GM21447 (cell line): ENCODE measurements around the gene PRADC1.

ENCODE experiments used
- ATAC-seq: cut with Tn5 transposase; IDR thresholded peaks from one replicate; pipeline ENCODE4 v1.9.1; 2021; ENCODE audit not compliant: unreplicated experiment

Gene PRADC1

DNA sequence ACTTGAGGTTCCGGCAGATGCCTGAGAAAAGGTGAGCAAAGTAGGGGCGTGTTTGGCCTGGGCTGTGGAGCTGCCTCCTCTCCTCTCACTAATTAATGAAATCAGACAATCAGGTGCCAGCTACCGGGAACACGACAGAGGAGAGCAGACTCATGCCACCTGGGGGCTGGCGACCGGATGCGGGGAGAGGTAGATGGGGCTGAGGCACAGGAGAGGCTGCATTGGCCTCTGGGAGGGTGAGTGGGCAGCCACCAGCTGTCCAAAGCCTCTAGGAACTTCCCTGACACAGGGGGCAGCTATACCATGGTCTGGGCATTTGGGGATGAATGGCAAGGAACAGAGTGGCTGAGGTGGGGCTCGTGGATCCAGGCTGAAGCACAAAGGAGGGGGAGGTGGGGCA, 26.2 kb upstream of the PRADC1 start:
- ATAC-seq: no peak

DNA sequence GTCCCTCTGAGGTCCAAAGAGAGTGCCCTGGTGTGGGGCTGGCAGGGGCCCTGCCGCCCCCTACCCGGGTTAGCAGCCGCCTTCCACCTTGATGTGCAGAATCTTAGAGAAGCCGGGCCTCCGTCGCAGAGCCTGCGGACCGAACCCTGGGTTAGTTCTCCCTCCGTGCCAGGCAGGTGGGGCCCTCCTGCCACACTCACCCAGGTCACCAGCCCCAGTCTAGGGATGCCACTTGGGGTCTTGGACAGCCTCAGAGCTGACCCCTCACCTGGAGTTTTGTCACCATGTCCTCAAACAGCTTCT, 25.8 kb upstream of the PRADC1 start:
- ATAC-seq: no peak

DNA sequence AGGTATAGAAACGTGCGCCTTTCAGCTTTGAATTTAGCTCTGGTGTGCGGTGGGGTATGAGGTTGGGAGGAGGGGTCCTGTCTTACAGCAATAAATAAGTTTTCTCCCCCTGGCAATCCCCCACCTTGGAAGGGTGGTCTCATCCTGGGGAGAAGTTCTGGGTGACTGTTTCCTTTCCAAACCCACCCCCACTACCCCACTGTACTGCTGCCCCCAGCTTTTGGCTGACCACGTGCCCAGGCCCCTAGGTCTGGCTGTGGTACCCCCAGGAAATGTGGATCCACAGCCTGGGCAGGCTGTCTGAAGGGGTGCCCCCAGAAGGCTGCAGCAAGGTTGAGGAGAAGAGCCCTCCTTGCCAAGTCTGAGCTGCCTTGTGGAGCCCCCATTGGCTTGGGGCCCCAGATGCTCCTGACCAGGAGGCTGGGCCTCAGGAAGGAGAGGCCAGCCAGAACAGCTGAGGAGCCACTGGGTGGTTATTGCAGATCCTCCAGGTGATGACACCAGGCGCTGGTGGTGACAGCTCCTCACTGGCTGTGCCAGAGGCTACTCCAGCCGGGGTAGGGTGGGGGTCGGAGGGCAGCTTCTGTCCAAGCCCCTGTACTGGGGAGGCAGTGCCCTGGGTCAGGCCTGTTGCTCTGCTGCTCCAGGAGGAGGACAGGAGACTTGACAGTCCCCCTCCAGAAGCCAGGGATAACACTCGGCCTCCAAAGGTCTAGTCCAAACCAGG, 25.3 kb upstream of the PRADC1 start:
- no peak for ATAC-seq

DNA sequence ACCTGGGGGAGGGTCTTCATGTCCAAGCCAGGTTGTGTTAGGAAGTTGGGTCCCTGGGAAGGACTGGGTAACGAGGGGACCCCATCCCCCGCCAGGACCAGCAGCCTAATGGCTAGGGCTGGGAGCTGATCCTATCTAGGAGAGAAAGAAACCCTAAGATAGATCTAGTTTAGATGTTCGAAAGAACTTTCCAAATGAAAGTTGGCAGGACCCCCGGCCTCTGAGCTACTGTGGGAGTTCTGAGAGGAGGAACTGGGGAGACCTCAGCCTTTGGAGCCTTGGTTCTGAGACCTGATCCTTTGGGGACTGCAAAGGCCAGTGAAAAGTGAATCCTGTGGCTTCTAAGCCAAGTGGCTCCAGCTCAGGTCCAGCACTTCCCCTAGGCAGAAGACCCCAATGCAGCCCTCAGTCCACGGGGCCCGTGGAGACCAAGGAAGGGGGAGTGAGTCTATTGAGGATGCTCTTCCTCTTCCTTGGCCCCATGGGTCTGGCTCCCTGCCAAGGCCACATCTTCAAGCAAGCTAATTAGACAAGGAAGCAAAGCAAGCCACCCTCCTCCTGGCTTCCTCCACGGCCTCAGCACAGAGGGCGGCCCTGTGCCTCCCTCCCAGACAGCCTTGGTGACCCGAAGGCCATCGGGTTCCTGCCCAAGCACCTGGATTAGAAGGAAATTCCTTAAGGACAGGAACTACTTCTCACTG, 24.5 kb upstream of the PRADC1 start:
- no peak for ATAC-seq

DNA sequence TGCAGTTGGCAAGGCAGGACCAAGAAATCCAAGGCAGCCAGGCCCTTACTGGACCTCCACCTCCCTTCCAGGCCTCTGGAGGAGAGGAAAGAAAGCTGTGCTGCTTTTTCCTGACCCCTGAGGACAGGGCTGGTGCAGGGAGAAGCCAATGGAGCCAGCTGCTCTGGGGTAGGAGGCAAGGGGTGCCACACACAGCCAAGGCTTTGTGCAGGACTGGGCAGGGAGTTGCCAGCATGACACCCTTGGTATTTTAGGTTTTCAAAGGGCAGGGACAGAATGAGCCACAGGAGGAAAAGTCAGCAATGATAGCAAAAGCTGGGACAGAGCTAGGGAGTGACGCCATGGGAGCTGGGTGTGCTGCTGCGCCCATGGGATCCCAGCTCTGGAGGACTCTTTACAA, 24.0 kb upstream of the PRADC1 start:
- no peak for ATAC-seq

DNA sequence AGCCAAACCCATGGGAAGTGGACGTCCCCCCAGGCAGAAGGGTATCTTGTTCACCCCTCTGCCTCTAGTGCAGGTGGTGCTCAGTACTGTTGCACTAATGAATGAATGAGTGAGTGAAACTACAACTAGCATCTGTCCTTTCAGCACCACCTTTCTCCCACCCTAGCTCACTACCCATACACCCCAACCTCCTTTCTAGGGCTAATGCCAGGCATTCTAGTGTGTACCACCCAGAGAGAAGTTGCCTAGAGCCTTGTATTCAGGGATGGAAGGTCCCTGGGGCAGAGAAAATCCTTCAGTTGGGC, 23.5 kb upstream of the PRADC1 start:
- no peak for ATAC-seq

DNA sequence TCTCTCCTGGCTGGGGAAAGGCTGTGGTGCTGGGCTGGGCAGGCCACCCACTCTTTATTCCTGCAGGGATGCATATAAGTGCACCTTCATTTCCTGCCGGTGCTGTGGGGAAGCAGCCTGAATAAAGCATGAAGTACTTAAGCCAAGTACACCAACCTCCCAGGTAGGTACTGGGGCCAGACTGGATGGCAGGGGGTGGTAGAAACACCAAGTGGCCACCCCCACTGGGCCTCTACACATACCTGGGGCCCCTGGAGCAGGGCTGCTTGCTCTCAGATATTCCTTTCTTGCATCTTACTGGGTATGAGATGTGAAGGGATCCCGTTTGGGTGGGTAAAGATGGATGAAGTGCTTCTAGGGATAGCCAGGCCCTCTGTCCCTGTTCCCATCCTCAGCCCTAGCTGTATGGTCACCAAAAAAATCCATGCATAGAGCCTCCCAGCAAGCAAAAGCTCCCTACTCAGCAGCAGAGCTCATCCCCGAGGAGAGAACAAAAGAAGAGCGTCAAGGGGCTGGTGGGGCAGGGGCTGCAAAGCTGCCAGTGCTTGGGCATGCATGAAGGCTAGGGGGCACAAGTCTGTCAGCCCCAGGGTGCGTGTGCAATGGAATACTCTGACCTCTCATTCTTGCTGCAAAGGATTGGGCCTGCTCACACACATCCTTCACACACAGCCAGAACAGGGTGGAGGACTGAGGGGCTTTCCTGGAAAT, 23.0 kb upstream of the PRADC1 start:
- no peak for ATAC-seq

DNA sequence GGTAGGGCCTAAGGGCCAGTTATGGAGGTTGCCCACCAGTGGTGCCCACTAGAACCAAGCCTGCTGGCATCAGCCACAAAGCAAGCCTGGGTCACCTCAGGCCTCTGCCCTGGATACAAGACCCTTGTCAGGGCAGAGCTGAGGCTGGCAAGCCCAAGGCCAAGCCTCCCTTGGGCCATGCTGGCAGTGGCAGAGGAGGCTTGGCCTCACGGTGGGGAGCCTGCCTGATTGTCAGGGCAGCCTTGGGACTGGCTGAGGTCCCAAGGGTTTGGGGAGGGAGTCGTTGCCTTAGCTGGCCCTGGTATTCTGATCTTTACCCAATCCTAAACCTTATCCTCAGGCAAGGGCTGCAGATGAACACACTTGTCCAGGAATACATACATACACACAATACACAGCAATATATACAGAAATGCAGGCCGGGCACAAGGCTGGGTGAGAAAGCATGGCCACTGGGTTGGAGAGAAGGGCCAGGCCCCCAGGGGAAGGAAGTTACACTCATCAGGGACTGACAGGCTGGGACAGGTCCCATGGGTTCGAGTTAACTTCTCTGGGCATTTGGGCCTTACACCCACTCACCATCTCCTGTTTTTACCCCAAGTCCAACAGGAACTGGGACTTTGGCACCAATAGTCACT, 22.1 kb upstream of the PRADC1 start:
- no peak for ATAC-seq

DNA sequence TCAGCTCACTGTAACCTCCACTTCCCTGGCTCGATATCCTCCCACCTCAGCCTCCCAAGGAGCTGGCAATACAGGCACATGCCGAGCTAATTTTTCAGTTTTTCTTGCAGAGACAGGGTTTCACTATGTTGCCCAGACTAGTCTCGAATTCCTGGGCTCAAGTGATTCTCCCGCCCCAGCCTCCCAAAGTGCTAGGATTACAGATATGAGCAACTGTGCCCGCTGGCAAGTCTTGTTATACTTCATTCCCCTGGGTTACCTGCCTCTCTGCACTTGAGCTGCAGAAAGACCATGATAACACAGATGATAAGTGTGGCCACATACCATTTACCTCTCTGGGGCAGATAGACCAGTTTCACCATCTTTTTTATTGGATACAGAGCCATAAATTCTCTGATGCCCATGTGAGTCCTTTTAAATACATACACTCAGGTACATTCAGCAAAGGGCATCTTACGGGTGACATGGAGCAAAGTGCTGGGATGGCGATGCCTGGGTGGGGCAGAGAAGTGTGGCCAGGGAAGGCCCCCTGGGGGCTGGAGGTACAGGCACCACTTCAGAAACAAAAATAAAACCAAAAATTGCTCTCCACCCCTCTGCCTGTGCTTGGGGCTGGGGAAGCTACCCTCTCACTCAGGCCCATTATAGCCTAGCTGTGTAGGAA, 21.4 kb upstream of the PRADC1 start:
- no peak for ATAC-seq

DNA sequence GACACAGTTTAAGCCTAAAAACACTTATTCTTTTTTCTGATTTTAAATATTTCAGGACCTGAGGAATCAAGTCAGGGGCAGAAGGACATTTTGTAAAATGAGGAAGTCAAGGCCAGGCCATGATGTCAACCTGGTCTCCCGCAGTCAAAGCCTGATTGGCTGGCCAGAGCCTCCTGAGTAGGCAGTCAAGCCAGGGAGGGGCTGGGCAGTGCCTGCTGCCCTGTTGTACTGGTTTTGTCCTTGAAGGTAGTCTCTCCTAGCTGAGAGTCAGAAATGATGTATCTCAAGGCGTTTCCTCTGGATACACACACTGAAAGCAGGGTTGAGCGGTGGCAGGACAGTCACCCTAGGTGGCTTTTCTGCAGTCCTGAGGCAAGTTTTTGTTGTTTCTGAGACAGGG, 20.9 kb upstream of the PRADC1 start:
- no peak for ATAC-seq

DNA sequence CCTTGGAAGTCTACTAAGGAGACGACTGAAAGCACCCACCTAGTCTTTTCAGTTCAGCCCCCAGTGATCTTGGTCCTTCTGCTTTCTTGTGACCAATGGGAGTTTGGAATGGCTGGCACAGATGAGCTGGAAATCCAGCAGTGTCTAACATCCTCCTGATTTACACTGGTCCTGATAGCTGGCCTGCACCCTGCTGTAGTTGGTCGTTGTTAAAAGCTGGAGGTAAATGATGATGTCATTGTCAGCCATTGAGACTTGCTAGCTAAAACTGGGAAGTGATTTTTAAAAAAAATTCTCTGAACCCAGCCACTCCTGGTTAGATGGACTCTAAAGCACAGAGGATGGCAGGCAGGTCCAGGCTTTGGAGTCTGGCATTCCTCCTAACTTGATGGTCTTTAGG, 20.4 kb upstream of the PRADC1 start:
- no peak for ATAC-seq

DNA sequence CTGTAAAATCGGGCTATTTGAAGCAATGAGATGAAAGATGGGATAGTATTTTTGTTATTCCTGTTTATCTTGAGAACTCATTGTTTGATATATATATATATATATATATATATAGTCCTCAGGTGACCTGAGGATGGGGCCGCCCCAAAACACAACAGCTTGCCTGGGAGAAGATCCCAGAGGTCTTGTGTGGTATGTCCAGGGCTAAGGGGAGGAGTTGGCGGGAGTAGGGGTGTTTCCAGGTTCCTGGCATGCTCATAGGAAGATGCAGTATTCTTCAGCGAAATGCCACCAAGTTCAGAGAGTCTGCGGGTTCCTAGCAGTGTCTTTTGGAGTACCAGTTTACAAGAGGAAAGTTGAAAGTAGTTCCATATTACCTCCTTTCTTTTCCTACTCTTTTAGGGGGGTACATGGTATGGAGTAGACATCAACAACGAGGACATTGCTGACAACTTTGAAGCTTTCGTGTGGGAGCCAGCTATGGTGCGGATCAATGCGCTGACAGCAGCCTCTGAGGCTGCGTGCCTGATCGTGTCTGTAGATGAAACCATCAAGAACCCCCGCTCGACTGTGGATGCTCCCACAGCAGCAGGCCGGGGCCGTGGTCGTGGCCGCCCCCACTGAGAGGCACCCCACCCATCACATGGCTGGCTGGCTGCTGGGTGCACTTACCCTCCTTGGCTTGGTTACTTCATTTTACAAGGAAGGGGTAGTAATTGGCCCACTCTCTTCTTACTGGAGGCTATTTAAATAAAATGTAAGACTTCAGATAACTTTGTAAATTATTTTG, 19.4 kb upstream of the PRADC1 start:
- ATAC-seq: no peak

DNA sequence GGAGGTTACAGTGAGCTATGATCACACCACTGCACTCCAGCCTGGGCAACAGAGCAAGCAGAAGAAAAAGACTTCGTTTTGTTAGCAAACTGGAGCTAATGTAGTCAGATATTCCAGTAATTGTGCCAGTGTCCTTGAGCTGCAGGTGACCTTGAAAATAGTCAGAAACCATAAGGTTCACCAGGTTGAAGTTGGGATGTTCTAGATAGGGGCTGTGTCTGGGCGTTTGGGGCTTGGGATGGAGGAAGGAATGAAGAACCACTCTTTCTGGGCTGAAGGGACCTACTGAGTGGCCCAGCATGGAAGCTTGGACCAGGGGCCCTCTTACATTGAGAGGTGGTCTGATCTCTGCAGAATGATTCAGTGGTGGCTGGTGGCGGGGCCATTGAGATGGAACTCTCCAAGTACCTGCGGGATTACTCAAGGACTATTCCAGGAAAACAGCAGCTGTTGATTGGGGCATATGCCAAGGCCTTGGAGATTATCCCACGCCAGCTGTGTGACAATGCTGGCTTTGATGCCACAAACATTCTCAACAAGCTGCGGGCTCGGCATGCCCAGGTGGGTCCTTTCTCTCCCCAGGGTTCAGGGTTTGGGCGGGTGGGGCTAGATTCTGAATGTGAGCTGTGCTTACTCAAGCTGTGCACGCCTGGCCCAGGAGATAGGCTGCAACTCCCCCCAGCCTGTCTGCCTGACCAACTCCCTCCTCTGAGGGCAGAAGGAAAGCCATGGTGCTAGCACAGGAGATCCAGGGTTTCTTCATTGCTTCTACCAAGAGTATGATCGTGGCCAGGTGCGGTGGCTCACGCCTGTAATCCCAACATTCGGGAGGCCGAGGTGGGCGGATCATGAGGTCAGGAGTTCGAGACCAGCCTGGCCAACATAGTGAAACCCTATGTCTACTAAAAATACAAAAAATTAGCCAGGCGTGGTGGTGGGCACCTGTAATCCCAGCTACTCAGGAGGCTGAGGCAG, 18.1 kb upstream of the PRADC1 start:
- ATAC-seq: no peak

DNA sequence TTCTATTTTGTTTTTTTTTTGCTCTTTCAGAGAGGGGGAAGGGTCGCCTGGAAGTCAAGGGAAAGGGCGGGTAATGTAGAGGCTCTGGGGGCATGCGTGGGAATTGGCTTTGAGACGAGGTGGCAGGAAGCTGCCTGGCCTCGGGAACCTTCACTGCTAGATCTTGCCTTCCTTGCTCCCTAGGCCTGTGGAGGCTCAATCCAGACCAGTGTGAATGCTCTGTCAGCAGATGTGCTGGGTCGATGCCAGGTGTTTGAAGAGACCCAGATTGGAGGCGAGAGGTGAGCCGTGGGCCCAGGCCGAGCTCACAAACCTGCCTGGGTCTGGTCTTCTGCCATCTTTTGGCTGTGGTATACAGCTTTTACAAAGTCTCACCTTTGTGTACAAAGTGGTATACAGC, 16.6 kb upstream of the PRADC1 start:
- no peak for ATAC-seq

DNA sequence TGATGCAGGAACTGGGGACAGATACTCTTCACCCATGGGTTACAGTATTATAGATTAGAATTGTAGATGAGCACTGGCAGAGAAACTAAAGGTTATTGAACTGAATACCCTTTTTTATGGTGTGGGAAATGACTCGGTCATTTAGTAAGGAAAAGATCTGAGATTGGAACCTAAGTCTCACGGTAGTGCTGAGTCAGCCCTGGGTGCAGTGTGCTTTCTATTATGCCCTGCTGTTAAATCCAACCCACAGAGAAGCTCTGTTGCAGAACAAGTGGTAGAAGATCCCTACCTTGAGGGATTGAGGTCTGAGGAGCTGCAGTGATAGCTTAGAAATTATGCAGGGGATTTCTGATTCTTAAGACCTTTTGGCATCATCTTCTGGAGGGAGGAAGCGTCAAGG, 13.8 kb upstream of the PRADC1 start:
- no peak for ATAC-seq

DNA sequence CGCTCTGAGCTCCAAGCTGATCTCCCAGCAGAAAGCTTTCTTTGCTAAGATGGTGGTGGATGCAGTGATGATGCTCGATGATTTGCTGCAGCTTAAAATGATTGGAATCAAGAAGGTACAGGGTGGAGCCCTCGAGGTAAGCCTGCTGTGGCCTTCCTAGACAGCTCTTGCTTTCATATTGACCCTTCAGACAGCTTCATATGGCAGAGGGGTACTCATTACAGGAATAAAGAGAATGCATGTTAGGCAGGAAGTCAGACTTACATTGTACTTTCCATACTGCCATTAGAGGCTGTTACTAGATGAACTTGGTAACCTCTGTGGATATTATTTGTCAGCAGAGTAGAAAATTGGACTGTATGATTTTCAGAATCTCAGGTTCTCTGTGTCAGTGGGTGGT, 11.5 kb upstream of the PRADC1 start:
- ATAC-seq: no peak

DNA sequence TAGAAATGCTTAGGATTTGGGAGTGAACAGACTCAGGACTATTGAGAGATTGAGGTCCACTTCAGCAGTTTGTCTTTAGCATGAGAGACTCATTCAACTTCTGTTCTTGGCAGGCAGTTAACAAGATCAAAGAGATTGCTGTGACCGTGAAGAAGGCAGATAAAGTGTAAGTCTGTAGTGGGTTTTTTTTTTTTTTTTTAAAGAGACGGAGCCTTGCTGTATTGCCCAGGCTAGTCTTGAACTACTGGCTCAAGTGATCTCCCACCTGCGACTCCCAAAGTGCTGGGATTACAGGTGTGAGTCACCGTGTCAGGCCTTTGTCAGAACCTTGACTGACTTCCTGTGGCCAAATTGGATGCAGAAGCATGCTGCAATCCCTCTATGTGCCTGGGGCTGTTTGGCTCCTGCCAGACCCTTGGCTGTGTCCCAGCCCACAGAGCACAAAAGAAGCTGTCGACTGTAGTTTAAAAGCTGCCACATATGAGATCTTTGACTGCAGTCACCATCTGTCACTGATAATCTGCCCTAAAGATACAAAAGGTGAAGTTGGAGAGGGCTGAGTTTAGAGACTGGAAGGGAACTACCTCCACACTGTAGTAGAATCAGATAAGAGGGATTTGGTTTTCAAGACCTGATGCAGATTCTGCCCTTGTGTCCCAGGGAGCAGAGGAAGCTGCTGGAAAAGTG, 11.0 kb upstream of the PRADC1 start:
- ATAC-seq: no peak

DNA sequence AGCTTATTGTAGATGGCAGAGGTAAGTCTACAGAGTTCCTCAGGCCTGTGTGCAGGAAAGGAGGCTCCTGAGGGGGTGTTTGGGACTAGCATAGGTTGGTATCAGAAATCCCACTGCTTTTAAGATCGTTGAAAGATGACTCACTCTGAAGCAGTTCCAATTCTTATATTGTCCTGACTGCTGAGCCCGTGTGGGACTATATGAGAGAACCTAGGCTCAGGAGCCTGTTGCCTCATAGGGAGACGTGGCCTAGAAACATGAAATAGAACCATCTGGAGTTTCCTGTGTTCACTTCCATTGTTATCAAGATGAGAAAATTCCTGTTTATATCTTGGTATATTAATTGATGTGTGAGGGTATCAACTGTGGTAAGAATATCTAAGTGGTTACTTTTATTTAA, 6.7 kb upstream of the PRADC1 start:
- no peak for ATAC-seq

DNA sequence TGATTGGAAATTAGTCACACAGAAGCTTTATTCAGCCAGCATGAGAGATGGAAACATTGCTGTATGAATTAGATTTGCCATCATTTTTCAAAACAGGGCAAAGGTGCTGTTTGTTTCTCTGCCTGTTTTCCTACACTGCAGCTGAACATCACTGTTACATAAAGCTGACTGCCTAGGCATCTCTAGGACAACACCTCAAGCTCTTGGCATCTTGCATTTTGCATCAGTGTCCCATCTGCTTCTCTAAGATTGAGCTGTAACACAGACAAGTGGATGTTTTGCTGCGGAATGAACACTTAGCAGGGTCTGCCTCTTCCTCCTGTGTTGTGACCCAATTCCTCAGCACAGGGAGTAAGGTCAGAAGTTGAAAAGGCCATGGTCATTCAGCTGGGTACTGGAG, 5.9 kb upstream of the PRADC1 start:
- ATAC-seq: no peak
